CD4-positive, alpha-beta T cell (primary cell): ENCODE results near the gene CEPT1. TPM values are rescaled to one million over a fixed set of nuclear protein-coding genes. Genes with fewer than 3 reads are reported as not detected.

Experiments used
- ATAC-seq: fragments of 200-7000 bp; cut with Tn5 transposase; one replicate; pipeline ENCODE4 v1.10.0; 2022; ENCODE audit warnings: mild to moderate bottlenecking; ENCODE audit not compliant: poor library complexity
- CTCF ChIA-PET: fragments of 350-600 bp; sonication (Branson Sonifier 250); formaldehyde crosslinking; loops from one replicate; lab custom pipeline; 2021; ENCODE audit warnings: antibody characterized with exemption, inconsistent platforms; lab: Charles Lee
- POLR2A ChIA-PET: fragments of 350-600 bp; sonication (Branson Sonifier 250); formaldehyde crosslinking; loops from one replicate; lab custom pipeline; 2021; ENCODE audit warnings: antibody characterized with exemption, inconsistent platforms; lab: Charles Lee
- DNase-seq, 14 experiments: peaks; one replicate each; pipeline ENCODE4 v3.0.0-alpha.2; 2013 to 2020; ENCODE audit warnings: mixed read lengths in 2 of 14
- H3K27ac ChIP-seq, 2 donors: one replicate each; pipeline versions ENCODE4 v1.5.1 to v1.7.0; 2013; ENCODE audit warnings: low read length in 2 of 2, low read depth in 1 of 2, mild to moderate bottlenecking in 1 of 2
- H3K27me3 ChIP-seq, 2 experiments: 1 replicate in 1 of 2; 2 replicates in 1 of 2; pipeline versions ENCODE4 v1.6.1 to v1.7.0; 2013; ENCODE audit warnings: low read length in 2 of 2, control low read depth in 1 of 2, mild to moderate bottlenecking in 1 of 2, moderate library complexity in 1 of 2; ENCODE audit not compliant: insufficient read depth in 2 of 2, control insufficient read depth in 1 of 2
- H3K36me3 ChIP-seq: one replicate; pipeline ENCODE4 v1.6.1; 2013; ENCODE audit warnings: low read length, control low read depth; ENCODE audit not compliant: insufficient read depth
- H3K4me1 ChIP-seq: one replicate; pipeline ENCODE4 v1.6.1; 2013; ENCODE audit warnings: low read length, control low read depth; ENCODE audit not compliant: insufficient read depth
- H3K4me3 ChIP-seq: one replicate; pipeline ENCODE4 v1.5.1; 2013; ENCODE audit warnings: mild to moderate bottlenecking, low read length, moderate library complexity
- H3K9me3 ChIP-seq, 2 experiments: 1 replicate in 1 of 2; 2 replicates in 1 of 2; pipeline versions ENCODE4 v1.6.1 to v1.7.0; 2013; ENCODE audit warnings: low read length in 2 of 2, mild to moderate bottlenecking in 2 of 2, control low read depth in 1 of 2, moderate library complexity in 1 of 2; ENCODE audit not compliant: control insufficient read depth in 1 of 2, insufficient read depth in 1 of 2
- H3K27ac Mint-ChIP-seq: one replicate; pipeline ENCODE4 v1.8.0; 2020; ENCODE audit warnings: mixed read lengths
- H3K27me3 Mint-ChIP-seq: one replicate; pipeline ENCODE4 v1.8.0; 2021; ENCODE audit warnings: mixed read lengths
- H3K36me3 Mint-ChIP-seq: one replicate; pipeline ENCODE4 v1.8.0; 2021; ENCODE audit warnings: low read depth, mixed read lengths
- H3K4me1 Mint-ChIP-seq: one replicate; pipeline ENCODE4 v1.8.0; 2021; ENCODE audit warnings: low read depth, mixed read lengths
- H3K4me3 Mint-ChIP-seq: one replicate; pipeline ENCODE4 v1.8.0; 2020; ENCODE audit warnings: mild to moderate bottlenecking, mixed read lengths
- H3K9me3 Mint-ChIP-seq: one replicate; pipeline ENCODE4 v1.8.0; 2020; ENCODE audit warnings: mixed read lengths
- CTCF ChIP-seq: fragments of 200-600 bp; IDR thresholded peaks from one replicate; pipeline ENCODE4 v1.8.0; 2022; ENCODE audit warnings: antibody characterized with exemption, mild to moderate bottlenecking
- intact Hi-C, 2 experiments: fragments of 100-400 bp; cut with DNase I in 1 of 2; cut with micrococcal nuclease in 1 of 2; formaldehyde crosslinking; loops; one replicate each; pipeline versions ENCODE4 v1.15.1 to v1.9.0; 2023 to 2025; cut with DNase I, micrococcal nuclease
- total RNA-seq, 174 experiments: library from RNA in 2 of 174; stranded (reverse) in 2 of 174; gene quantifications; one replicate each; pipeline ENCODE4 v1.2.3 and lab custom pipeline; 2021 to 2026

CEPT1 gene
- total RNA-seq, 2 experiments from 2014 or later = 25.0 to 27.2 TPM

- no peaks in the 10 kb centered on the region for H3K9me3 Mint-ChIP-seq
- peaks cover 34% of the 10 kb centered on the region for H3K4me1 ChIP-seq
- DNase-seq (no peak), ATAC-seq (no peak)
- POLR2A ChIA-PET = interaction anchor here (0.8 to 1.6 kb wide), 3 partner anchors 8 to 18 kb away, joined by 3 to 6 read pairs (median 3); partner anchors contain the start of genes CHI3L2 and DENND2D
- no peak overlapping the region for H3K4me3 Mint-ChIP-seq
- H3K27ac ChIP-seq = no peak overlapping the region
- H3K9me3 ChIP-seq = no peaks in the 10 kb centered on the region
- peaks cover 86% of the 10 kb centered on the region for H3K4me1 Mint-ChIP-seq
- no peaks in the 10 kb centered on the region for H3K36me3 ChIP-seq
- H3K36me3 Mint-ChIP-seq = peaks cover 10% of the 10 kb centered on the region
- CTCF ChIA-PET = no interaction called here
- H3K4me3 ChIP-seq = no peak overlapping the region
- no peak for TF ChIP-seq CTCF
- intact Hi-C loops = loop anchor here in 1 of 2 experiments (5.0 to 10.0 kb wide), 3 partner anchors 247 to 584 kb away; partner anchors contain the start of gene LRIF1
- H3K27me3 Mint-ChIP-seq = no peaks in the 10 kb centered on the region
- H3K27me3 ChIP-seq = no peaks in the 10 kb centered on the region
- no peak overlapping the region for H3K27ac Mint-ChIP-seq
These were observed 68.9 kb downstream of the CEPT1 start for GRCh38 chr1:111208921-111209320.

GRCh38 chr1:111209622-111210021 lies 69.6 kb downstream of the CEPT1 start:
- no peak overlapping the region for H3K4me3 ChIP-seq
- no peaks in the 10 kb centered on the region for H3K27me3 Mint-ChIP-seq
- intact Hi-C loops = loop anchor here in 1 of 2 experiments (5.0 to 10.0 kb wide), 4 partner anchors 247 to 585 kb away; partner anchors contain the start of genes LRIF1 and RAP1A
- H3K36me3 Mint-ChIP-seq = peaks cover 15% of the 10 kb centered on the region
- CTCF ChIA-PET = no interaction called here
- H3K4me1 ChIP-seq = peaks cover 35% of the 10 kb centered on the region
- peaks cover 92% of the 10 kb centered on the region for H3K4me1 Mint-ChIP-seq
- no peak overlapping the region for H3K4me3 Mint-ChIP-seq
- H3K9me3 ChIP-seq = no peaks in the 10 kb centered on the region
- H3K36me3 ChIP-seq = no peaks in the 10 kb centered on the region
- no peak for TF ChIP-seq CTCF
- H3K9me3 Mint-ChIP-seq = peaks cover 3% of the 10 kb centered on the region
- no peaks in the 10 kb centered on the region for H3K27me3 ChIP-seq
- POLR2A ChIA-PET = interaction anchor here (0.8 to 1.6 kb wide), 3 partner anchors 9 to 17 kb away, joined by 3 to 6 read pairs (median 3); partner anchors contain the start of genes CHI3L2 and DENND2D
- no peak overlapping the region for H3K27ac Mint-ChIP-seq
- no peak overlapping the region for H3K27ac ChIP-seq
- no peak for DNase-seq
- no peak for ATAC-seq

- Mint-ChIP-seq H3K27ac (no peak overlapping the region), H3K4me3 (no peak overlapping the region), H3K4me1 (peaks cover 92% of the 10 kb centered on the region), H3K9me3 (peaks cover 8% of the 10 kb centered on the region), H3K27me3 (peaks cover 5% of the 10 kb centered on the region), H3K36me3 (peaks cover 23% of the 10 kb centered on the region)
- H3K36me3 ChIP-seq = no peaks in the 10 kb centered on the region
- no peaks in the 10 kb centered on the region for H3K9me3 ChIP-seq
- DNase-seq (no peak), ATAC-seq (no peak)
- ChIA-PET CTCF (interaction anchor here (0.9 kb wide), 1 partner anchor 11 kb away, joined by 5 read pairs; no protein-coding TSS in a partner anchor), POLR2A (interaction anchor here (22.0 kb wide), 1 partner anchor 14 kb away, joined by 756 read pairs; the partner anchor contains the start of gene DENND2D)
- H3K4me1 ChIP-seq = peaks cover 50% of the 10 kb centered on the region
- no peak overlapping the region for H3K27ac ChIP-seq
- no peaks in the 10 kb centered on the region for H3K27me3 ChIP-seq
- TF ChIP-seq CTCF = no peak
- intact Hi-C loops = loop anchor here in 1 of 2 experiments (10.0 kb wide), 1 partner anchor 403 kb away; the partner anchor contains the start of gene RAP1A
- H3K4me3 ChIP-seq = no peak overlapping the region
These were observed 71.9 kb downstream of the CEPT1 start for GRCh38 chr1:111211921-111212320.
